Ovary (tissue), 1 donor: Measurements from ENCODE around the gene ZNF197.

Experiments
- EP300 ChIP-seq: sonication (generic); formaldehyde crosslinking; IDR thresholded peaks from one replicate; pipeline ENCODE4 v1.6.1; 2017; ENCODE audit warnings: antibody characterized with exemption
- POLR2A ChIP-seq: fragments of 450-650 bp; IDR thresholded peaks from one replicate; pipeline ENCODE4 v1.6.1; 2017; ENCODE audit warnings: antibody characterized with exemption, mild to moderate bottlenecking, moderate library complexity

DNA sequence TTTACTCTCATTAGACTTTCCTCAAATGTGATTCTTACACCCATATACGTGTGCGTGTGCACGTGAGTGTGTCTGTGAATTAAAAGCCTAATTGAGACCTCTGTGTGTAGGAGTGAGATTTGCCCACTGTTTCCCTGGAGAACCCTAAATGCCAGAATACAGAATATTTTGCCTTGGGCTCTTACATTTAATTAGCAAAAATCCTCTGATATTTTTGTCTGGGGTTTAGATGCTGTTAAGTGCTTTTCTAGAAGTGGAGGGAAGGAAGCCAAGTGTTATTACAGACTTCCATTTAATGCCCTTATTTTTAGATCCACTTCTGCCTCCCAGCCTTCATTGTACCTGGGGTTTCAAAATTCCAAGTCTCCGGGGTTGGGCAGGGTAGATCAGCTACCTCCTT is 41.5 kb downstream of the ZNF197 start:
- TF ChIP-seq POLR2A (no peak), EP300 (no peak)
